Measurements from ENCODE around the gene MINDY4.

DNA sequence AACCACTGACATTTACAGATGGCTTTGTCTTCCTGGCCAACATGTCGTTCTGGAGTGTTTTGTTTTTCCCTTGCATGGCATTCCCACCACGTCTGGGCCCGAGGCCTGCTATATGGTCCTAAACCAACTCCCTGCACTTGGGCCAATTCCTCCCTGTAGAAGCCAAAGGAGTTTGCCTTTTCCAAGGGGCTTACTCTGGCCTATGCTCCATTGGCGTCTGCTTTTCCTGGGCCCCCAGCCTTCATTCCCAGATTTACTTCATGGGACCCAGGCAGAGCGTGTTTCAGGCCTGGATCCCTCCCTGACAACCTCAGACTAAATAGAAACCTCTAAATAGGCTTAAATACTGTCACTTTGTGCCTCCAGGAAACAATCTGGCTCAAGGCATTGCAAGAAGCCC lies 60.7 kb downstream of the MINDY4 start:
- TF ChIP-seq, protein P1, sequence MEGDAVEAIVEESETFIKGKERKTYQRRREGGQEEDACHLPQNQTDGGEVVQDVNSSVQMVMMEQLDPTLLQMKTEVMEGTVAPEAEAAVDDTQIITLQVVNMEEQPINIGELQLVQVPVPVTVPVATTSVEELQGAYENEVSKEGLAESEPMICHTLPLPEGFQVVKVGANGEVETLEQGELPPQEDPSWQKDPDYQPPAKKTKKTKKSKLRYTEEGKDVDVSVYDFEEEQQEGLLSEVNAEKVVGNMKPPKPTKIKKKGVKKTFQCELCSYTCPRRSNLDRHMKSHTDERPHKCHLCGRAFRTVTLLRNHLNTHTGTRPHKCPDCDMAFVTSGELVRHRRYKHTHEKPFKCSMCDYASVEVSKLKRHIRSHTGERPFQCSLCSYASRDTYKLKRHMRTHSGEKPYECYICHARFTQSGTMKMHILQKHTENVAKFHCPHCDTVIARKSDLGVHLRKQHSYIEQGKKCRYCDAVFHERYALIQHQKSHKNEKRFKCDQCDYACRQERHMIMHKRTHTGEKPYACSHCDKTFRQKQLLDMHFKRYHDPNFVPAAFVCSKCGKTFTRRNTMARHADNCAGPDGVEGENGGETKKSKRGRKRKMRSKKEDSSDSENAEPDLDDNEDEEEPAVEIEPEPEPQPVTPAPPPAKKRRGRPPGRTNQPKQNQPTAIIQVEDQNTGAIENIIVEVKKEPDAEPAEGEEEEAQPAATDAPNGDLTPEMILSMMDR (IDR thresholded peaks at IDR 0.05), result no peak
- no peak for TF ChIP-seq POLR2A (IDR thresholded peaks at IDR 0.05)

All from right lobe of liver (tissue), 4 donors.